Activated CD4-positive, alpha-beta T cell treated with anti-CD3 and anti-CD28 coated beads, Interleukin-2, amount 10 ng/mL, durations not matched to agents 7 days and 5 days (primary cell): ENCODE measurements around the gene CARD14. TPM values are rescaled to one million over a fixed set of nuclear protein-coding genes. Genes with fewer than 3 reads are reported as not detected.

Experiments
- CTCF ChIA-PET: fragments of 350-600 bp; sonication (Branson Sonifier 250); formaldehyde crosslinking; loops from one replicate; lab custom pipeline; 2021; ENCODE audit warnings: antibody characterized with exemption; lab: Charles Lee
- POLR2A ChIA-PET: fragments of 350-600 bp; sonication (Branson Sonifier 250); formaldehyde crosslinking; loops from one replicate; lab custom pipeline; 2021; ENCODE audit warnings: antibody characterized with exemption; lab: Charles Lee
- DNase-seq: peaks from one replicate; pipeline ENCODE4 v3.0.0-alpha.2; 2020
- H3K27ac Mint-ChIP-seq: one replicate; pipeline ENCODE4 v1.8.0; 2021; ENCODE audit warnings: mild to moderate bottlenecking, moderate library complexity, mixed read lengths
- H3K27me3 Mint-ChIP-seq: one replicate; pipeline ENCODE4 v1.8.0; 2021; ENCODE audit warnings: mixed read lengths
- H3K36me3 Mint-ChIP-seq: one replicate; pipeline ENCODE4 v1.8.0; 2021; ENCODE audit warnings: low read depth, mixed read lengths
- H3K4me1 Mint-ChIP-seq: one replicate; pipeline ENCODE4 v1.8.0; 2021; ENCODE audit warnings: mixed read lengths
- H3K4me3 Mint-ChIP-seq: one replicate; pipeline ENCODE4 v1.8.0; 2021; ENCODE audit warnings: mild to moderate bottlenecking, moderate library complexity, mixed read lengths
- H3K9me3 Mint-ChIP-seq: one replicate; pipeline ENCODE4 v1.8.0; 2021; ENCODE audit warnings: mixed read lengths
- total RNA-seq, 2 experiments: library from RNA; stranded (reverse); gene quantifications; one replicate each; pipeline ENCODE4 v1.2.3, GENCODE V29; 2021

CARD14 gene
- total RNA-seq, result not detected

DNA sequence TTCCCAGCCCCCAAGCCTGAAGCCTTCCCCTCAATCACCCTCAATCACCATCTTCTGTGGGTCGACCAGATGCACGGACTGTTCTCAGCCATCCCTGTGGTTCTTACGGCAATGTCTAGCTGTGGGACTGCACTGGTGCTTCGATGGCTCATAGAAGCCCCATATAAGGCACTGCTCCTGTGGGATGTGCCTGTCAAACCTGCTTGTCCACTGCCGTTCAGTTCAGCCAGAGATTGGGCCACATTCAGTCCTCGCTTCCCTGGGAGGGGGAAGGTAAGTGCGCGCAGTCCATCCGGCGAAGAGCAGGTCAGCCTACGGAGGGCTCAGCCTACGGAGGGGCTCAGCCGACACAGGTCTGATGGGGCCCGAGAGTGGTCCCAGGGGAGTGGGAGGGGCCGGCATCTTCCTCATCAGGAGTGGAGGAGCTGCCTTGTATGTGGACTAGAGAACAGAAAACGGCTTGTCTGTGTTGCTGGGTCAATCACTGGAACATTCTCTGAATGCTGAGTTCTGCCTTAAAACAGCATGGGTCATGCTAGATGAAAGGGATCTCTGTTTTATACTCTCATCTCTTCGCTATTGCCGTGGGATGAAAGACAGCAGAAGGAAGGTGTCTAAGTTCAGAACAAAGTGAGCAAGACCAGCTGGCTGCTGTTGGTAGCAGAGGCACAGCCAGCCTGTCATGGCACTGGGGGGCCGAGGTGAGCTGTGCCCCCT, at the start of gene CARD14:
TSS of gene CARD14 (plus strand) at position 247 of the 717 bp plus-strand sequence. CDS start 11,409 bp downstream, outside the sequence.
- POLR2A ChIA-PET, result no interaction called here
- no peaks in the 10 kb centered on the region for H3K36me3 Mint-ChIP-seq
- H3K4me3 Mint-ChIP-seq, result no peak within 1 kb of the TSS
- peaks cover 6% of the 10 kb centered on the region for H3K27me3 Mint-ChIP-seq
- CTCF ChIA-PET, result interaction anchor here (0.6 to 1.5 kb wide), 2 partner anchors 68 to 196 kb away, joined by 4 read pairs; partner anchors contain the start of gene GAA
- H3K4me1 Mint-ChIP-seq, result no peaks in the 10 kb centered on the region
- no peaks in the 10 kb centered on the region for H3K9me3 Mint-ChIP-seq
- no peak for DNase-seq
- no peak within 1 kb of the TSS for H3K27ac Mint-ChIP-seq

GRCh38 chr17:80122026-80122575, 47.7 kb upstream of the CARD14 start:
- no peak overlapping the region for H3K27ac Mint-ChIP-seq
- DNase-seq, result no peak
- peaks cover 13% of the 10 kb centered on the region for H3K27me3 Mint-ChIP-seq
- ChIA-PET POLR2A (no interaction called here), CTCF (no interaction called here)
- no peak overlapping the region for H3K4me3 Mint-ChIP-seq
- H3K4me1 Mint-ChIP-seq, result no peaks in the 10 kb centered on the region
- no peaks in the 10 kb centered on the region for H3K9me3 Mint-ChIP-seq
- H3K36me3 Mint-ChIP-seq, result no peaks in the 10 kb centered on the region

GRCh38 chr17:80122926-80123505, 46.8 kb upstream of the CARD14 start:
- no peaks in the 10 kb centered on the region for H3K4me1 Mint-ChIP-seq
- POLR2A ChIA-PET, result no interaction called here
- no peak overlapping the region for H3K4me3 Mint-ChIP-seq
- no peak overlapping the region for H3K27ac Mint-ChIP-seq
- CTCF ChIA-PET, result interaction anchor here (2.4 kb wide), 1 partner anchor 22 kb away, joined by 9 read pairs; the partner anchor contains the start of gene GAA
- H3K27me3 Mint-ChIP-seq, result peaks cover 18% of the 10 kb centered on the region
- no peaks in the 10 kb centered on the region for H3K36me3 Mint-ChIP-seq
- DNase-seq, result no peak
- no peaks in the 10 kb centered on the region for H3K9me3 Mint-ChIP-seq

DNA sequence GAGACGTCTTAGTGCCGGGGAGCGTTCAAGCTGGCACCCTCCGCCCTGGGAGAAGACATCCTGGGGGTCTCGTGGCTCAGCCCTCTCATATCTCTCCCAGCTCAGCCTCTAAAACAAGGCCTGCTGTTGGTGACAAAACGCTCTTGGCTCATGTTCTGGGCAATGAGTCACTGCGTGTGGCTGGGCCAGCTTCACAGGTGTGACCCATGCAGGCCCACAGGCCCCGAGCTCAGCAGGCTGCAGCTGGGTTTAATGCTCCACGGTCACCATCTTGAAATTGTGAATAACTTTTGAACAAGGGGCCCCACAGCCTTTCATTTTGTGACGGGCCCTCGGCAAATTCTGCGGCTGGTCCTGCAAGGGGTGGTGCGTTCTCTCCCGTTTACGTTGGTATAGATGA, 46.0 kb upstream of the CARD14 start:
- Mint-ChIP-seq H3K27ac (no peak overlapping the region), H3K27me3 (peaks cover 25% of the 10 kb centered on the region), H3K36me3 (no peaks in the 10 kb centered on the region), H3K9me3 (no peaks in the 10 kb centered on the region), H3K4me1 (no peaks in the 10 kb centered on the region), H3K4me3 (no peak overlapping the region)
- ChIA-PET CTCF (interaction anchor here (2.4 kb wide), 1 partner anchor 22 kb away, joined by 9 read pairs; the partner anchor contains the start of gene GAA), POLR2A (no interaction called here)
- DNase-seq, result no peak

GRCh38 chr17:80124351-80124981, 45.4 kb upstream of the CARD14 start:
- POLR2A ChIA-PET, result no interaction called here
- Mint-ChIP-seq H3K4me3 (no peak overlapping the region), H3K27ac (no peak overlapping the region), H3K36me3 (no peaks in the 10 kb centered on the region), H3K27me3 (peaks cover 32% of the 10 kb centered on the region), H3K9me3 (no peaks in the 10 kb centered on the region), H3K4me1 (no peaks in the 10 kb centered on the region)
- CTCF ChIA-PET, result interaction anchor here (2.4 kb wide), 1 partner anchor 23 kb away, joined by 9 read pairs; the partner anchor contains the start of gene GAA
- no peak for DNase-seq

GRCh38 chr17:80125656-80126448, 44.0 kb upstream of the CARD14 start:
- H3K27ac Mint-ChIP-seq, result no peak overlapping the region
- H3K27me3 Mint-ChIP-seq, result peaks cover 36% of the 10 kb centered on the region
- no peaks in the 10 kb centered on the region for H3K9me3 Mint-ChIP-seq
- ChIA-PET POLR2A (no interaction called here), CTCF (interaction anchor here (2.4 kb wide), 1 partner anchor 25 kb away, joined by 9 read pairs; the partner anchor contains the start of gene GAA)
- DNase-seq, result no peak
- H3K36me3 Mint-ChIP-seq, result no peaks in the 10 kb centered on the region
- H3K4me1 Mint-ChIP-seq, result no peaks in the 10 kb centered on the region
- H3K4me3 Mint-ChIP-seq, result no peak overlapping the region

GRCh38 chr17:80126449-80126715, 43.4 kb upstream of the CARD14 start:
- CTCF ChIA-PET, result interaction anchor here (1.2 kb wide), 1 partner anchor 25 kb away, joined by 3 read pairs; the partner anchor contains the start of gene GAA
- POLR2A ChIA-PET, result no interaction called here

GRCh38 chr17:80129006-80129565, 40.7 kb upstream of the CARD14 start:
- no peaks in the 10 kb centered on the region for H3K4me1 Mint-ChIP-seq
- ChIA-PET CTCF (interaction anchor here (1.2 kb wide), 1 partner anchor 25 kb away, joined by 4 read pairs; no protein-coding TSS in a partner anchor), POLR2A (interaction anchor here (0.6 kb wide), 1 partner anchor 95 kb away, joined by 3 read pairs; no protein-coding TSS in a partner anchor)
- H3K9me3 Mint-ChIP-seq, result no peaks in the 10 kb centered on the region
- DNase-seq, result no peak
- H3K36me3 Mint-ChIP-seq, result peaks cover 16% of the 10 kb centered on the region
- H3K27me3 Mint-ChIP-seq, result peaks cover 36% of the 10 kb centered on the region
- H3K4me3 Mint-ChIP-seq, result no peak overlapping the region
- H3K27ac Mint-ChIP-seq, result no peak overlapping the region

More at GRCh38 chr17:80126449-80126715, 43.4 kb upstream of the CARD14 start:
- no peaks in the 10 kb centered on the region for H3K9me3 Mint-ChIP-seq
- no peak for DNase-seq
- H3K4me3 Mint-ChIP-seq, result no peak overlapping the region
- H3K27me3 Mint-ChIP-seq, result peaks cover 36% of the 10 kb centered on the region
- H3K36me3 Mint-ChIP-seq, result no peaks in the 10 kb centered on the region
- no peak overlapping the region for H3K27ac Mint-ChIP-seq
- H3K4me1 Mint-ChIP-seq, result no peaks in the 10 kb centered on the region

DNA sequence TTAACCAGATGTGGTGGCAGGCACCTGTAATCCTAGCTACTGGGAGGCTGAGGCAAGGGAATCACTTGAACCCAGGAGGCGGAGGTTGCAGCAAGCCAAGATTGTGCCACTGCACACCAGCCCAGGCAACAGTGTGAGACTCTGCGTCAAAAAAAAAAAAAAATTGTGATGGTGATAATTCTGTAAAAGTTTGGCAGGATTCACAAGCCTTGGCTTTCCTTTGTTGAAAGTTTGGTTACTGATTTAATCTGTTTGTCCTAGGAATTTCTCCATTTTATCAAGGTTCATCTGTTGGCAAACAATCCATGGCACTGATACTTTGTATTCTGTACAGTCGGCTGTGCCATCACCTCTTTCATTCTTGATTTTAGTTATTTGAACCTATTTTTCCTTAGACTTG, 38.8 kb upstream of the CARD14 start:
- no peaks in the 10 kb centered on the region for H3K9me3 Mint-ChIP-seq
- no peaks in the 10 kb centered on the region for H3K4me1 Mint-ChIP-seq
- no peak overlapping the region for H3K27ac Mint-ChIP-seq
- no peak for DNase-seq
- POLR2A ChIA-PET, result no interaction called here
- H3K4me3 Mint-ChIP-seq, result no peak overlapping the region
- CTCF ChIA-PET, result no interaction called here
- peaks cover 31% of the 10 kb centered on the region for H3K27me3 Mint-ChIP-seq
- H3K36me3 Mint-ChIP-seq, result peaks cover 29% of the 10 kb centered on the region

- no peak overlapping the region for H3K27ac Mint-ChIP-seq
- no peak overlapping the region for H3K4me3 Mint-ChIP-seq
- peaks cover 48% of the 10 kb centered on the region for H3K36me3 Mint-ChIP-seq
- ChIA-PET CTCF (interaction anchor here (1.0 to 1.4 kb wide), 3 partner anchors 9 to 32 kb away, joined by 3 to 5 read pairs (median 3); partner anchors contain the start of gene GAA), POLR2A (no interaction called here)
- no peaks in the 10 kb centered on the region for H3K4me1 Mint-ChIP-seq
- no peaks in the 10 kb centered on the region for H3K9me3 Mint-ChIP-seq
- H3K27me3 Mint-ChIP-seq, result peaks cover 17% of the 10 kb centered on the region
- DNase-seq, result no peak
Observed at GRCh38 chr17:80132906-80133625, 36.8 kb upstream of the CARD14 start.

DNA sequence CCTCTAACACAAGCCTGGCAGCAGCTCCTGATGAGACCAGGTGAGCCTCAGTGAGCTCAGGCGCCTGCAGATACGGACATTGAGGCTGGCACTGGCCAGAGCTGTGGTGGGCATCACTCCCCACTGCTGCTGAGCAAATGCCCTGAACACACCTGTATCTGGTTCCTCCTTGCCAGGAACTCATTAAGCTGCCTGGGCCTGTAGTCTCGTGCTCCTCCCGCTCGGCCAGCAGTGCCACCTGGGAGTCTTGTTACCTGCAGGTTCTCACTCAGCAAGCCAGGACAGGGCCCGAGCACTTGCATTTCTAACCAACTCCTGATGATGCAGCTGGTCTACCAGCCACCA, 36.2 kb upstream of the CARD14 start:
- H3K36me3 Mint-ChIP-seq, result peaks cover 53% of the 10 kb centered on the region
- H3K4me1 Mint-ChIP-seq, result no peaks in the 10 kb centered on the region
- no peak overlapping the region for H3K4me3 Mint-ChIP-seq
- no peak overlapping the region for H3K27ac Mint-ChIP-seq
- CTCF ChIA-PET, result interaction anchor here (1.0 to 1.4 kb wide), 3 partner anchors 9 to 32 kb away, joined by 3 to 5 read pairs (median 3); partner anchors contain the start of gene GAA
- H3K9me3 Mint-ChIP-seq, result no peaks in the 10 kb centered on the region
- DNase-seq, result no peak
- peaks cover 13% of the 10 kb centered on the region for H3K27me3 Mint-ChIP-seq
- POLR2A ChIA-PET, result no interaction called here
